Kidney tubule cell (primary cell): Measurements from ENCODE around the gene ADM5.

Source experiments
- DNase-seq: peaks from one replicate; pipeline ENCODE4 v3.0.0-alpha.2; 2018; ENCODE audit warnings: low spot score

ADM5 gene

GRCh38 chr19:49680421-49681351 is 8.7 kb upstream of the ADM5 start:
- peak; percentile 85 for DNase-seq

DNA sequence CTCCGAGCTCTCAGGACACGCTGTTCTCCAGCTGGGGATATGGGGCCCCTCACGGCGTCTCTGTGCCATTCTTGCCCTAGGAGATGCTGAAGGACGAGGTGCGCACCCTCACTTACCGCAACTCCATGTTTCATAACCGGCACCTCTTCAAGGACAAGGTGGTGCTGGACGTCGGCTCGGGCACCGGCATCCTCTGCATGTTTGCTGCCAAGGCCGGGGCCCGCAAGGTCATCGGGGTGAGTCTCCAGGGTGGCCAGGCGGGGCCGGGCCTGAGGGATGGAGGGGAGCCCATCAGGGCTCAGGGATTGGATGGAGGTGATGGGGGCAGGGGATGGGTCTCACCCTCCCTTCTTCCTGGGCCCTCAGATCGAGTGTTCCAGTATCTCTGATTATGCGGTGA is 7.6 kb upstream of the ADM5 start:
- DNase-seq: no peak

GRCh38 chr19:49682274-49682673 is 7.1 kb upstream of the ADM5 start:
- no peak for DNase-seq

DNA sequence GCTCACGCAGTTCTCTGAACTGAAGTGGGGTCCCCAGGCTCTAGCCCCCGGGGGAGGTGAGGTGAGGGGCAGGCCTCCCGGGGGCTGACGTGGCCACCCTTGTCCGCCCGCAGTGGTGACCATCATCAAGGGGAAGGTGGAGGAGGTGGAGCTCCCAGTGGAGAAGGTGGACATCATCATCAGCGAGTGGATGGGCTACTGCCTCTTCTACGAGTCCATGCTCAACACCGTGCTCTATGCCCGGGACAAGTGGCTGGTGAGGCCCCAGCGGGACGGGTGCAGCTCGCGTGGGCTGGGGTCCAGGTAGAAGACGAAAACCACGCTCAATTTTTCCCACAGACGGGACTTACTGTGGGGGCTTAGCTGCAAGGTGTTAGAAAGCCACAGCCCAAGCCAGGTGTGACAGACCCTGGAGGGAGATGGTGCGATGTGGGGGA is 5.6 kb upstream of the ADM5 start:
- DNase-seq: no peak

- DNase-seq: no peak
Measured at GRCh38 chr19:49684251-49684982, 5.0 kb upstream of the ADM5 start.

DNA sequence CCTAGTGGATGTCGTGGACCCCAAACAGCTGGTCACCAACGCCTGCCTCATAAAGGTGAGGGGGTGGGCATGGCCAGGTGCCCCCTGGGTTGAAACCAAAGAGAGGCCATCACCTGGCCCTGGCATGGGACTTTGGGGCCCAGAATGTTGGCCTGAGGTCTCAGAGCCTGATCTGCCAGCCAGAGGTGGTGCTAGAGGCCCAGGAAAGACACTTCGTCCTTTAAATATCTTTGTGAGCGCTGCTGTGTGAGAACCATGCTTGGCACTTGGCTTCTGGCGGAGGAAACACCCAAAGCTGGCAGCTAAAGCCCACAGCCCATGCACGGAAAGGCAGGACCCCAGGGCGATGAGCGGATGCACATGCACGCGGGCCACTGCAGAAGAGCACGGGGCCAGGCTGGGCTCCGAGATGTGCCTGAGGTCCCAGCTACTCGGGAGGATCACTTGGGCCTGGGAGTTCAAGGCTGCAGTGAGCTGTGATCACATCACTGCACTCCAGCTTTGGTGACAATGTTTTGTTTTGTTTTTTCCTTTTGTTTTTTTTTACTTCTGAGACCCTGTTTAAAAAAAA is 4.3 kb upstream of the ADM5 start:
- DNase-seq: no peak

GRCh38 chr19:49685845-49686332 is 3.5 kb upstream of the ADM5 start:
- no peak for DNase-seq

- DNase-seq: no peak
Measured at GRCh38 chr19:49686503-49687088, 2.8 kb upstream of the ADM5 start.

GRCh38 chr19:49687150-49687549 is 2.2 kb upstream of the ADM5 start:
- no peak for DNase-seq

- no peak for DNase-seq
Measured at GRCh38 chr19:49687566-49688316, 1.7 kb upstream of the ADM5 start.

DNA sequence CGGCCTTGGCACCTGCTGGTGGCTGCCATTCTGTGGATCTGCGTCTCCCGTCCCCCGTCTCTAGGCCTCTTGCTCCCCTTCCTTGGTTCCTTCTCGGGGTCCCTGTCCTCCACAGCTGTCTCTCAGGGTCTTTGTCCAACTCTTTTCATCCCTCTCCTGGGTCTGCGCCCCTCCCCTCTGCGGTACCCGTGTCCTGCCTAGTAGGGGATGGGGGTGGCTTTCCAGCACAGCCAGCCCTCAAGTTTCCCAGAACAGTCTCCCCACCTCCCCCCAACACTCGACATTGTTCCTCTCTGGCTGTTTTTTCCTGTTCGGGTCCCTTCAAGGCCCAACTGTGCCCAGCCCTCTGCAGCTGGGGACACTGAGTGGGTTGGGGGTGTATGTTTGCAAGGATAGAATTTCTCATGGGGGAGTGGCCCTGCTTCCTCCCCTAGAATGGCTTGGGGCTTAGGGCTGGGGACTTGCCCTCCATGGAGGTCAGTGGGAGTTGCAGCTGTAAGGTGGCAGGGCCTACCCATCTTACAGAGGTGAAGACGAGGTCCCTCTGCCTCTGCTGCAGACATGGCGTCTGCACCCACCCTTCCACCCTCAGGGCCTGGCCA is 762 bp upstream of the ADM5 start:
- DNase-seq: no peak

GRCh38 chr19:49690079-49690655 is 773 bp downstream of the ADM5 start:
- no peak for DNase-seq

DNA sequence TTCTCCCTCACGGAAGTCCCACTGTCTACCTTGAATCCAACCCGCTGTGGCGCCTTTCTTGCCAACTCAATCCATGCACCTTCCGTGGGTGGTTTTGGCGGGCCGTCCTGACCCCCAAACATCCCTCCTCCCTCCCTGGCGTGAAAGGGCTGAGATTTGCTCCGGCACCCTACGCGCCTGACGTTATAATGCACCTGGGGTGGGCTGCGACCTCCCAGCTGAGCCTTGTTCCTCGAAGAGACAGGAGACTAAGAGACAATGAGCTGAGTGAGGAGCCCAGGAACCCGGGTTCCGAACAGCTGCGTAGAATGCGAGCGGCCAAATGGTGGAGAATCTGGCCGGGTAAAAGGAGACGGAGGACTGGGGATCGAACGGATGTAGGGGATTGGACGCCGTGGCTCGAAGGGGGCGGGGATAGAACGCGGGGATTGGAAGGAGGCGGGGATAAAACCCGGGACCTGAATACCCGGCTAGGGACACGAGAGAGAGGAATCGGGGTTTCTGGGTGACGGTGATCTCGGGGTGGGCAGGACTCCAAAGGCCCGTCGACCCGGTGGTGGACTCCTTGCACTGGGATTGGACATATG is 1.4 kb downstream of the ADM5 start, which contains the start of gene CPT1C:
Gene CPT1C (plus strand): TSS at position 461 of the 587 bp plus-strand sequence. CDS start 1,137 bp downstream, outside the sequence.
- peak; percentile 61 for DNase-seq

- DNase-seq: peak; percentile 37
Measured at GRCh38 chr19:49691243-49692146, 2.1 kb downstream of the ADM5 start.

DNA sequence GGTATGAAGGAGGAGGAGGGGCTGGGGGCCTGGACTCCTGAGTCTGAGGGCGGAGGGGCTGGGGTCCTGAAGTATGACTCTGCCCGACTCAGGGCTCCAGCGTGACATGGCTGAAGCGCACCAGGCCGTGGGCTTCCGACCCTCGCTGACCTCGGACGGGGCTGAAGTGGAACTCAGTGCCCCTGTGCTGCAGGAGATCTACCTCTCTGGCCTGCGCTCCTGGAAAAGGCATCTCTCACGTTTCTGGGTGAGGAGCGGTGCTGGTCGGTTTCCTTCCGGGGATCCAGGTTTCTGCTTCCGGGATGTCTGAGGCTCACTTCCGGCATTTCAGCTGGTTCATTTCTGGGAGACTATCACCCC is 2.7 kb downstream of the ADM5 start:
- no peak for DNase-seq

- DNase-seq: no peak
Measured at GRCh38 chr19:49696115-49696514, 6.7 kb downstream of the ADM5 start.

GRCh38 chr19:49696865-49697264 is 7.5 kb downstream of the ADM5 start:
- DNase-seq: no peak

GRCh38 chr19:49699364-49699763 is 10.0 kb downstream of the ADM5 start:
- DNase-seq: no peak

- no peak for DNase-seq
Measured at GRCh38 chr19:49700563-49700962, 11.2 kb downstream of the ADM5 start.
